ENCODE measurements around the gene TBC1D4.

DNA sequence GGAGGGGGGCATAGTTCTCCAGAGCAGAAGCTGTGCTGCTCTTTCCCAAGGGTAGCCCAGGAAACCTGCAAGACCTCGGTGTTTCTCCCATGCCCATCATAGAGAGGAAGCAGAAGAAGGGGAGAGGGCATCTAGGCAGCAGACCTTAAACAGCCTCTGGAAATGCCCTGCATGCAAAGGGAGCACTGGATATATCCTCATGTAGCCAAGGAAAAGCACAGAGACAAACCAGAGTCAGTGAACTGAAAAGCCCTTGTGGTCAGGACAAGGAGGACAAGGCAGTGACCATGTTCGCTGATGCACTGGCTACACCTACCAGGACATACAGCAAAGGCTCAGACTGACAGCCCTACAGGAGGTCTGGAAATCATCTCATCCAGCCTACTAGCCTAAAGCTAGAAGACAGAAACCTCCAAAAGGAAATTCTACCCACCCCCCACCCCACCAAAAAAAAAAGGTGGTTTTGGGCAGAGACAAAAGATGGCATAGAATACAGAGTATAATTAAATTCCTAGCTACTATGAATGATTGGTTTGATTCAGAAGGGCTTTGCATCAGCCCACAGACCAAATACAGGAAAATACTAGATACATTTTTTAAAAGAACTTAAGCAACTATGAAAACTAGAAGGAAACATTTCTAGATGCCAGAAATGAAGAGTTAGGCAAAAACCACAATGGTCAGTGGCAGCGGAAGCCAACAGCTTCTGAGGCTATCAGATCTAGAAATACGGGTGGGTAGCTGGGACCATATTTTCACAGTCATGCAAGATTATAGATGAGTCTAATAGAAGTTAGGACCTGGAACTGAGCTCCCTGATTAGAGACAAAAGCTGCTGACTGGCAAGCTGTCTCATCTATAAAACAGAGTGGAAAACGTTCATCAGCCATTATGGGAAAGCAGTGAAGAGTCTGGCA is 4.4 kb upstream of the TBC1D4 start:
- TF ChIP-seq, protein P1, sequence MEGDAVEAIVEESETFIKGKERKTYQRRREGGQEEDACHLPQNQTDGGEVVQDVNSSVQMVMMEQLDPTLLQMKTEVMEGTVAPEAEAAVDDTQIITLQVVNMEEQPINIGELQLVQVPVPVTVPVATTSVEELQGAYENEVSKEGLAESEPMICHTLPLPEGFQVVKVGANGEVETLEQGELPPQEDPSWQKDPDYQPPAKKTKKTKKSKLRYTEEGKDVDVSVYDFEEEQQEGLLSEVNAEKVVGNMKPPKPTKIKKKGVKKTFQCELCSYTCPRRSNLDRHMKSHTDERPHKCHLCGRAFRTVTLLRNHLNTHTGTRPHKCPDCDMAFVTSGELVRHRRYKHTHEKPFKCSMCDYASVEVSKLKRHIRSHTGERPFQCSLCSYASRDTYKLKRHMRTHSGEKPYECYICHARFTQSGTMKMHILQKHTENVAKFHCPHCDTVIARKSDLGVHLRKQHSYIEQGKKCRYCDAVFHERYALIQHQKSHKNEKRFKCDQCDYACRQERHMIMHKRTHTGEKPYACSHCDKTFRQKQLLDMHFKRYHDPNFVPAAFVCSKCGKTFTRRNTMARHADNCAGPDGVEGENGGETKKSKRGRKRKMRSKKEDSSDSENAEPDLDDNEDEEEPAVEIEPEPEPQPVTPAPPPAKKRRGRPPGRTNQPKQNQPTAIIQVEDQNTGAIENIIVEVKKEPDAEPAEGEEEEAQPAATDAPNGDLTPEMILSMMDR (IDR thresholded peaks at IDR 0.05; ENCODE audit: poor library complexity, severe bottlenecking), result no peak
- no peak for TF ChIP-seq POLR2AphosphoS5 (IDR thresholded peaks at IDR 0.05)
- TF ChIP-seq, protein P2, sequence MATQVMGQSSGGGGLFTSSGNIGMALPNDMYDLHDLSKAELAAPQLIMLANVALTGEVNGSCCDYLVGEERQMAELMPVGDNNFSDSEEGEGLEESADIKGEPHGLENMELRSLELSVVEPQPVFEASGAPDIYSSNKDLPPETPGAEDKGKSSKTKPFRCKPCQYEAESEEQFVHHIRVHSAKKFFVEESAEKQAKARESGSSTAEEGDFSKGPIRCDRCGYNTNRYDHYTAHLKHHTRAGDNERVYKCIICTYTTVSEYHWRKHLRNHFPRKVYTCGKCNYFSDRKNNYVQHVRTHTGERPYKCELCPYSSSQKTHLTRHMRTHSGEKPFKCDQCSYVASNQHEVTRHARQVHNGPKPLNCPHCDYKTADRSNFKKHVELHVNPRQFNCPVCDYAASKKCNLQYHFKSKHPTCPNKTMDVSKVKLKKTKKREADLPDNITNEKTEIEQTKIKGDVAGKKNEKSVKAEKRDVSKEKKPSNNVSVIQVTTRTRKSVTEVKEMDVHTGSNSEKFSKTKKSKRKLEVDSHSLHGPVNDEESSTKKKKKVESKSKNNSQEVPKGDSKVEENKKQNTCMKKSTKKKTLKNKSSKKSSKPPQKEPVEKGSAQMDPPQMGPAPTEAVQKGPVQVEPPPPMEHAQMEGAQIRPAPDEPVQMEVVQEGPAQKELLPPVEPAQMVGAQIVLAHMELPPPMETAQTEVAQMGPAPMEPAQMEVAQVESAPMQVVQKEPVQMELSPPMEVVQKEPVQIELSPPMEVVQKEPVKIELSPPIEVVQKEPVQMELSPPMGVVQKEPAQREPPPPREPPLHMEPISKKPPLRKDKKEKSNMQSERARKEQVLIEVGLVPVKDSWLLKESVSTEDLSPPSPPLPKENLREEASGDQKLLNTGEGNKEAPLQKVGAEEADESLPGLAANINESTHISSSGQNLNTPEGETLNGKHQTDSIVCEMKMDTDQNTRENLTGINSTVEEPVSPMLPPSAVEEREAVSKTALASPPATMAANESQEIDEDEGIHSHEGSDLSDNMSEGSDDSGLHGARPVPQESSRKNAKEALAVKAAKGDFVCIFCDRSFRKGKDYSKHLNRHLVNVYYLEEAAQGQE (IDR thresholded peaks at IDR 0.05; ENCODE audit: borderline replicate concordance), result no peak
- no peak for TF ChIP-seq MXI1 (conservative IDR thresholded peaks at IDR 0.05; ENCODE audit: poor library complexity, severe bottlenecking)
- TF ChIP-seq RAD21 (conservative IDR thresholded peaks at IDR 0.05), result no peak
